GM12878 (cell line): ENCODE results near the gene UTF1. TPM values are rescaled to one million over a fixed set of nuclear protein-coding genes. Genes with fewer than 3 reads are reported as not detected.

Experiments
- ATAC-seq: fragments of 200-7000 bp; cut with Tn5 transposase; 3 replicates; pipeline ENCODE4 v1.9.1; 2020; ENCODE audit warnings: mild to moderate bottlenecking, moderate library complexity
- BruUV-seq: library from RNA; stranded (reverse); fragments of 400-500 nt; replicated peaks from 2 replicates; lab custom pipeline; 2021; lab: Mats Ljungman, UMichigan
- CTCF ChIA-PET: fragments of 300-600 bp; sonication (Branson Sonifier 250); formaldehyde crosslinking; extraction: SDS; loops from one replicate; lab custom pipeline; 2021; ENCODE audit warnings: inconsistent platforms; lab: Yijun Ruan, JAX
- POLR2A ChIA-PET: fragments of 350-600 bp; formaldehyde crosslinking; extraction: SDS; loops from one replicate; lab custom pipeline; 2021; ENCODE audit warnings: inconsistent platforms; lab: Charles Lee
- RAD21 ChIA-PET: fragments of 300-600 bp; sonication (Branson Sonifier 250); formaldehyde crosslinking; loops from one replicate; lab custom pipeline; 2023; ENCODE audit warnings: antibody characterized with exemption; ENCODE audit not compliant: unreplicated experiment; lab: Charles Lee
- SMC1A ChIA-PET: fragments of 300-600 bp; sonication (Branson Sonifier 250); formaldehyde crosslinking; loops from one replicate; lab custom pipeline; 2023; ENCODE audit not compliant: unreplicated experiment, uncharacterized antibody; lab: Charles Lee
- DNase-seq: peaks from one replicate; pipeline ENCODE4 v3.0.0-alpha.2; 2011; ENCODE audit warnings: low read depth, low spot score
- FAIRE-seq: peaks from 3 replicates; lab custom pipeline; 2011; peaks lifted over from hg19 to GRCh38; lab: Jason Lieb, UNC
- H2AFZ ChIP-seq: 2 replicates; pipeline ENCODE4 v1.6.0; 2011; ENCODE audit warnings: low read depth, low read length, control low read depth; ENCODE audit not compliant: control insufficient read depth
- H3K27ac ChIP-seq: 2 replicates; pipeline ENCODE4 v1.5.1; 2011; ENCODE audit warnings: control low read depth; ENCODE audit not compliant: control insufficient read depth, insufficient read depth
- H3K27me3 ChIP-seq, 2 experiments: replicated peaks in 1 of 2; 2 replicates each; pipeline versions ENCODE4 v1.6.0 to v1.6.1; 2011; ENCODE audit warnings: low read length in 1 of 2; ENCODE audit not compliant: control insufficient read depth in 2 of 2, insufficient read depth in 2 of 2
- H3K36me3 ChIP-seq, 2 experiments: 2 replicates each; pipeline ENCODE4 v1.5.1; 2011; ENCODE audit warnings: low read length in 1 of 2; ENCODE audit not compliant: control insufficient read depth in 2 of 2, insufficient read depth in 2 of 2
- H3K4me1 ChIP-seq: 2 replicates; pipeline ENCODE4 v1.6.1; 2011; ENCODE audit warnings: mild to moderate bottlenecking, low read length, moderate library complexity, mixed read lengths; ENCODE audit not compliant: control insufficient read depth, insufficient read depth
- H3K4me2 ChIP-seq: 2 replicates; pipeline ENCODE4 v1.6.0; 2011; ENCODE audit warnings: control low read depth; ENCODE audit not compliant: control insufficient read depth, insufficient read depth
- H3K4me3 ChIP-seq: fragments of 200-600 bp; sonication (generic); 2 replicates; pipeline ENCODE4 v1.5.1; 2016
- H3K79me2 ChIP-seq: 2 replicates; pipeline ENCODE4 v1.6.0; 2011; ENCODE audit warnings: low read length; ENCODE audit not compliant: control insufficient read depth, insufficient read depth
- H3K9ac ChIP-seq: 2 replicates; pipeline ENCODE4 v1.8.0; 2011; ENCODE audit warnings: low read length, control low read depth, mixed read lengths; ENCODE audit not compliant: control insufficient read depth, insufficient read depth
- H3K9me3 ChIP-seq: replicated peaks from 3 replicates; pipeline ENCODE4 v1.5.1; 2011; ENCODE audit warnings: mild to moderate bottlenecking, low read length; ENCODE audit not compliant: control insufficient read depth, insufficient read depth
- H4K20me1 ChIP-seq: 2 replicates; pipeline ENCODE4 v1.6.0; 2011; ENCODE audit not compliant: control insufficient read depth, insufficient read depth
- BHLHE40 ChIP-seq, 2 experiments: fragments of 450-650 bp in 1 of 2; IDR thresholded peaks; 2 replicates each; pipeline ENCODE4 v1.6.1; 2011 to 2017; ENCODE audit warnings: low read depth in 2 of 2, borderline replicate concordance in 1 of 2, improper control_type of control experiment in 1 of 2, low read length in 1 of 2, mild to moderate bottlenecking in 1 of 2
- BMI1 ChIP-seq: fragments of 450-650 bp; IDR thresholded peaks from 2 replicates; pipeline ENCODE4 v1.6.1; 2016; ENCODE audit warnings: mild to moderate bottlenecking, moderate library complexity, borderline replicate concordance
- CBX5 ChIP-seq: sonication (generic); IDR thresholded peaks from 2 replicates; pipeline ENCODE4 v1.6.1; 2016; ENCODE audit warnings: low read depth, moderate library complexity, mild to moderate bottlenecking, inconsistent platforms
- CHD2 ChIP-seq: IDR thresholded peaks from 2 replicates; pipeline ENCODE4 v1.6.1; 2011; ENCODE audit warnings: low read depth, low read length, improper control_type of control experiment, borderline replicate concordance
- E2F4 ChIP-seq: IDR thresholded peaks from 2 replicates; pipeline ENCODE4 v1.6.1; 2012; ENCODE audit warnings: low read depth, low read length, improper control_type of control experiment
- E4F1 ChIP-seq: fragments of 450-650 bp; IDR thresholded peaks from 2 replicates; pipeline ENCODE4 v1.6.1; 2018; ENCODE audit warnings: borderline replicate concordance, mild to moderate bottlenecking; ENCODE audit not compliant: partially characterized antibody
- HDAC6 ChIP-seq: fragments of 200-600 bp; sonication (generic); IDR thresholded peaks from one replicate; pipeline ENCODE4 v1.8.0; 2017; ENCODE audit warnings: antibody characterized with exemption; ENCODE audit not compliant: unreplicated experiment
- MTA2 ChIP-seq: fragments of 450-650 bp; IDR thresholded peaks from 2 replicates; pipeline ENCODE4 v1.6.1; 2016; ENCODE audit warnings: low read depth, mild to moderate bottlenecking, moderate library complexity
- NRF1 ChIP-seq: conservative IDR thresholded peaks from 2 replicates; pipeline ENCODE4 v1.6.1; 2011; ENCODE audit warnings: mild to moderate bottlenecking, low read depth, low read length, improper control_type of control experiment
- PML ChIP-seq: IDR thresholded peaks from 2 replicates; pipeline ENCODE4 v1.6.1; 2012; ENCODE audit warnings: low read length, inconsistent platforms
- ZBTB11 ChIP-seq: fragments of 450-650 bp; formaldehyde crosslinking; IDR thresholded peaks from 2 replicates; pipeline ENCODE4 v1.5.0; 2022; ENCODE audit warnings: mild to moderate bottlenecking, missing genetic modification characterization
- ZZZ3 ChIP-seq: IDR thresholded peaks from 2 replicates; pipeline ENCODE4 v1.6.1; 2011; ENCODE audit warnings: low read depth; ENCODE audit not compliant: control insufficient read depth, insufficient read length
- WGBS: methylation state at CpG from one replicate; pipeline ENCODE4 v1.1.6; 2016; ENCODE audit warnings: low lambda C conversion rate; ENCODE audit not compliant: insufficient replicate concordance, insufficient coverage; ENCODE audit errors: missing lambda C conversion rate; 5-methylcytosine and 5-hydroxymethylcytosine counted together
- in situ Hi-C: fragments of 300-500 bp; cut with MboI; formaldehyde crosslinking; loops from 9 replicates; pipeline ENCODE4 v1.14.3; 2018; ENCODE audit warnings: mixed read lengths
- intact Hi-C: fragments of 100-400 bp; cut with micrococcal nuclease; formaldehyde crosslinking; loops from one replicate; pipeline ENCODE4 v1.14.2; 2022; ENCODE audit not compliant: unreplicated experiment
- polyA plus RNA-seq, 11 experiments: library from polyadenylated mRNA; depleted of rRNA in 4 of 11; unstranded in 6 of 11; stranded (reverse) in 5 of 11; fragments of >200 nt; fragmentation: Nextera tagmentation in 4 of 11; fragmentation: Illumina TruSeq in 1 of 11; extraction: Ambion mirVana in 4 of 11; extraction: Trizol in 1 of 11; gene quantifications; 1 replicate in 1 of 11; 2 replicates in 10 of 11; pipeline versions ENCODE4 v1.2.1 to v1.2.3, GENCODE V29; 2011 to 2016; ENCODE audit warnings: inconsistent platforms in 2 of 11, missing spikeins in 2 of 11, low read depth in 1 of 11
- total RNA-seq, 4 experiments: library from RNA; depleted of rRNA in 3 of 4; stranded (reverse); fragments of >200 nt in 3 of 4; fragmentation: Illumina TruSeq in 1 of 4; extraction: Trizol in 1 of 4; gene quantifications; 2 replicates each; pipeline versions ENCODE4 v1.2.1 to v1.2.3, GENCODE V29; 2013 to 2021

Gene UTF1
- total and polyA plus RNA-seq, 10 of the 15 experiments (the other 5 are each of a cell fraction or from before 2014, with no cell fraction given): not detected

- no peaks in the 10 kb centered on the region for H3K79me2 ChIP-seq
- POLR2A ChIA-PET: no interaction called here
- H3K4me3 ChIP-seq: no peak overlapping the region
- no peak overlapping the region for H3K4me2 ChIP-seq
- no peaks in the 10 kb centered on the region for H3K36me3 ChIP-seq
- BruUV-seq: no TSS peak
- H3K4me1 ChIP-seq: no peaks in the 10 kb centered on the region
- no peak for FAIRE-seq
- H4K20me1 ChIP-seq: no peaks in the 10 kb centered on the region
- no peak overlapping the region for H2AFZ ChIP-seq
- no peaks in the 10 kb centered on the region for H3K27me3 ChIP-seq
- RAD21 ChIA-PET: no interaction called here
- SMC1A ChIA-PET: no interaction called here
- no peak for ATAC-seq
- H3K9ac ChIP-seq: no peak overlapping the region
- DNase-seq: no peak
- no peak overlapping the region for H3K27ac ChIP-seq
- CTCF ChIA-PET: no interaction called here
- intact Hi-C loops (no loop called here), in situ Hi-C loops (no loop called here)
- WGBS: 48% methylated on average over 25 of the region's 28 CpGs
- H3K9me3 ChIP-seq: no peaks in the 10 kb centered on the region
- TF ChIP-seq HDAC6 (no peak), NRF1 (no peak), PML (no peak), E4F1 (no peak), BHLHE40 (IDR thresholded peaks at IDR 0.05; ENCODE audit: borderline replicate concordance in 1 of 2, low read depth in 2 of 2, low read length in 1 of 2) (no peak), CBX5 (no peak), ZBTB11 (CRISPR knock-in tag) (no peak), ZZZ3 (no peak), CHD2 (no peak), BMI1 (no peak), E2F4 (no peak), MTA2 (no peak)
Observed at GRCh38 chr10:133214468-133215410, 15.3 kb upstream of the UTF1 start.
